Renal cortical epithelial cell (primary cell): ENCODE results near the gene BECN2. TPM values are rescaled to one million over a fixed set of nuclear protein-coding genes. Genes with fewer than 3 reads are reported as not detected.
A peak's percentile ranks its signal among the peaks of the same experiment; 100 is the strongest.

Experiments
- DNase-seq: peaks from one replicate; pipeline ENCODE4 v3.0.0-alpha.2; 2011; ENCODE audit warnings: low read depth
- total RNA-seq: library from RNA; depleted of rRNA; stranded (reverse); fragments of >200 nt; gene quantifications from 2 replicates; pipeline ENCODE4 v1.2.3, GENCODE V29; 2014

BECN2 gene
- total RNA-seq, 1 donor from 2014 or later: not detected

DNA sequence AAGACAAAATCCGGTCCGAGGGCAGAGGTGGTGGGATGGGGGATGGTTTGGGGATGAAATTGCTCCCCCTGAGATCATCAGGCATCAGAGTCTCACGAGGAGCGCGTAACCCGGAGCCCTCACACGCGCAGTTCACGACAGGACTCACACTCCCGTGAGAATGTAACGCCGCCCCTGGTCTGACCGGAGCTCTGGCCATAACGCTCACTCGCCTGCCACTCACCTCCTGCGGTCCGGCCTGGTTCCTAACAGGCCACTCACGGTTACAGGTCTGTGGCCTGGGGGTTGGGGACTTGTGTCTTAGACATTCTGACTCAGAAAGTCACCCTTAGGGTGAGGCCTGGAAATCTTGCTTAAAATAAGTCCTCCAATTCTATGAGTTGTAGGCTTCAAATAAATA, 21.5 kb downstream of the BECN2 start:
- DNase-seq: no peak

DNA sequence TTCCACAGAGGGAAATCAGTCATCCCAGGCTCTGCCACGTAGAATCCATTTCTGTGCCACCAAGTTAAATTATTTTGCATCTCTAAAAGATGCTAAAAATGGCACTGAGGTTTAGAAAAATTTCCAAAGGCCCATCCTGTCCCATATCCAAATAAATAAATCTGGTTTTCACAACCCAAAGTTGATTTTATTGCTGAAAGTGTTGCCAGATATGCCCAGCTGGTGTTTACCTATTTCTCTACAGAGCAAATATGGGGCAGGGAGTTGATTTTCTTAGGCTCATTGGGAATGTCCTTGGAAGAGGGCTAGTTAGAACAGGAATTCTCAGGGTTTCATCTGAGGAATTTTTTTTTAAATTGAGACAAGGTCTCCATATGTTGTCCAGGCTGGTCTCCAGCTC, 22.4 kb downstream of the BECN2 start:
- no peak for DNase-seq

DNA sequence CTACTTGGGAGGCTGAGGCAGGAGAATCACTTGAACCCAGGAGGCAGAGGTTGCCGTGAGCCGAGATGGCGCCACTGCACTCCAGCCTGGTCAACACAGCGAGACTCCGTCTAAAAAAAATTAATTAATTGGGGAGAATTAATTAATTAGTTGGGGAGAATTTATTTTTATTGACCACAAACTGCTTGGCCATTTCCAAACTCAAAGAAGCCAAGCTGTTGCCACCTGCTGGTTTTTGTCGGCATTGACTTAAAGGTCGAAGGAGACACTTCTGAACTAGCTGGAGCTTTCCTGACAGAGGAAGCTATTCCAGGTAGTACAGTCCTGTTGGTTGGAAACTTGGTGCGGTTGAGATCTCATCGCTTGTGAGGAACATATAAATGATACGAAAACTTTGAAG, 28.2 kb downstream of the BECN2 start:
- peak; percentile 55 for DNase-seq

DNA sequence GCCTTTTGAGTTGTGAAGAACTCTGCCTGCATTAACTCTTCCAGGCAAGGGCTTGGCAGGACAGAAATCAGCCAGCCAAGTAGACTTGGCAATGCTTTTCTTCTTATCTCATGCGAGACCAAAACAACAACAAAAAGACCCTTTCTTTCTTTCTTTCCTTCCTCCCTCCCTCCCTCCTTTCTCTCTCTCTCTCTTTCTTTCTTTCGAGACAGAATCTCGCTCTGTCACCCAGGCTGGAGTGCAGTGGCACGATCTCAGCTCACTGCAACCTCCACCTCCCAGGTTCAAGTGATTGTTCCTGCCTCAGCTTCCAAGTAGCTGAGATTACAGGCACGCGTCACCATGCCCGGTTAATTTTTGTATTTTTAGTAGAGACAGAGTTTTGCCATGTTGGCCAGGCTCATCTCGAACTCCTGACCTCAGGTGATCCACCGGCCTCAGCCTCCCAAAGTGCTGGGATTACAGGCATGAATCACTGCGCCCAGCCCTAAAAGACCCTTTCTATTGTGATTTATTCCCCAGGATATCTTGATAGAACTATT, 30.9 kb downstream of the BECN2 start:
- DNase-seq: peak; percentile 27

DNA sequence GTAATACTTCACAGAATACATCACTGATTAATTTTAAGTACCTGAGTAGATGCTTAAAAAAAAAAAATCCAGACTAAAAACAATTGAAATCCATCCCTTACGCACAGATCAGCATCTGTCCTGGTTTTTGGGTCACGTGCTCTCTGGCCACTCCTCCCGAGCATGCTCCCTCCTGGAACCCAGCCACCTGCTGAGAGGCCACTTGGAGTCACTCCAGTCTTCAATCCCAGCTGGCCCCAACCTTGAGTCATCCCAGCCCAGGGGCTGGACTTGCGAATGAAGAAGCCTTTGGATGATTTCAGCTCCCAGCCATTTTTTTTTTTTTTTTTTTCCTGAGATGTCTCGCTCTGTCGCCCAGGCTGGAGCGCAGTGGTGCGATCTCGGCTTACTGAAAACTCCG, 32.5 kb downstream of the BECN2 start:
- peak; percentile 90 for DNase-seq

DNA sequence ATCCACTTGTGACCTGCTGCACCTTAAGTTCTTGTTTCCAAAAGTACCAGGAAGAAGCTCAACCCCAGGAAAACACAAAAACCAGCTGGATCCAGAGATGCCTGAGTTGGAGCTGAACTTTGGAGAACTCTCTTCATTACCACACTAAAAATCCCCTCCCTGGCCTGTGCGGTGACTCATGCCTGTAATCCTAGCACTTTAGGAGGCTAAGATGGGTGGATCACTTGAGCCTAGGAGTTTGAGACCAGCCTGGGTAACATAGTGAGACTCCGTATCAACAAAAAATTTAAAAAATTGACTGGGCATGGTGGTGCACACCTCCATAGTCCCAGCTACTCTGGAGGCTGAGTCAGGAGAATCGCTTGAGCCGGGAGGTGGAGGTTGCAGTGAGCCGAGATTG, 35.2 kb downstream of the BECN2 start:
- DNase-seq: peak; percentile 78

DNA sequence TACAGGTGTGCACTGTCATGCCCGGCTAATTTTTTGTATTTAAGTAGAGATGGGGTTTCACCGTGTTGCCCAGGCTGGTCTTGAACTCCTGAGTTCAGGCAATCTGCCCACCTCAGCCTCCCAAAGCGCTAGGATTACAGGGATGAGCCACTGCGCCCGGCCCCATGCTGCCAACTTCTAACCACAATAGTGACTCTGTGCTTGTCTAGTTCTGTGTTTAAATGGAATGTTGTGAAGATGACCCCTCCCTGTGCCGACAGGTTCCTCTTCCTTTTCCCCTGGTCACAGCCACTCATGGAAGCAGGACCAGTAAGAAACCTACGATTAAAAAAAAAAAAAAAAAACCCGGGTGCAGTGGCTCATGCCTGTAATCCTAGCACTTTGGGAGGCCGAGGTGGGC, 36.6 kb downstream of the BECN2 start:
- no peak for DNase-seq

DNA sequence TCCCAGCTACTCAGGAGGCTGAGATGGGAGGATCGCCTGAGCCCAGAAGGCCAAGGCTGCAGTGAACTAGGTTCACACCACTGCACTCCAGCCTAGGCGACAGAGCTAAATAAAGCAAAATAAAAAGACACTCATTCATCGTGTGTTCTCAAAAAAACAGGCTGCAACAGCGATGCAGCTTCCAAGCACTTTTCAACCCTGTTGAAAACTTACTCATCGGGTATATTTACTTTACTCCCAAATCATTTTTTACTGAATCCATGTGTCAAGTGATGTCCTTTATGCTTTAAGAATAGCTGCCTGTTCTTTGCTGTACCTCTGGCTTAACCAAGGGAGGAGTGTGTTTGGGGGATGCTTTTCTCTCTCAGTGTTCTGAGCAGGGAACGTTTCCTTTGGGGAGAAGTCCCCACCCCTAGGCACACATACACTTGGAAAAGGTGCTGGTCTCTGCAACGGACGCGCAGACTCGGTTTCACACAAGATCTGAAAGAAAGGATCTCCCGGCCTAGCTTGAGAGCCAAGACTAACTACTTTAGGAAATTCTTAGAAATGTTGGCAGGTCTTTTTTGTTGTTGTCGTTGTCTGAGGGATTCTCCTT, 39.9 kb downstream of the BECN2 start:
- no peak for DNase-seq

DNA sequence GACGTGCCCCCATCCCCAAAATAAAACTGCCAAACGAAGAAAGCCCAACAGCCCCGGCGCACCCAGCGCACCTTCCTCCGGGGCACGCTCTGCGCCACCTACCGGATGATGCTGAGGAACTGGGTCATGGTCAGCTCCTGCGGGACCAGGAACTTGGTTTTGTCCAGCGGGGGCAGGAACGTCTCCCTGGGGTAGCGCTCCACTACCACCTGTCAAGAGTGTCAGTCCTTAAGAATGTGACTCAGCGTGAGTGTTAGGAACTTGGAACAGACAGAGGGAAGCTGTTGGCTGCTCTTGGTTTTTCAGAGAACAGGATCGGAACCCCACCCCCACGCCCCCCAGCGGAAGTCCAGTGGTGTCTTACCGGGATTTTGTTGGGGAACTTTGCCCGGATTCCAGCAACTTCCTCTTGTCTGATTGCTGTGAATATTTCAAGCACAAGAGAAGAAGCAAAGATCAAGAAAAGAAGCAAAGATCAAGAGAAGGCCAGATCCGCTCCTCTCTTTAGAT, 40.9 kb downstream of the BECN2 start:
- DNase-seq: peak; percentile 86

DNA sequence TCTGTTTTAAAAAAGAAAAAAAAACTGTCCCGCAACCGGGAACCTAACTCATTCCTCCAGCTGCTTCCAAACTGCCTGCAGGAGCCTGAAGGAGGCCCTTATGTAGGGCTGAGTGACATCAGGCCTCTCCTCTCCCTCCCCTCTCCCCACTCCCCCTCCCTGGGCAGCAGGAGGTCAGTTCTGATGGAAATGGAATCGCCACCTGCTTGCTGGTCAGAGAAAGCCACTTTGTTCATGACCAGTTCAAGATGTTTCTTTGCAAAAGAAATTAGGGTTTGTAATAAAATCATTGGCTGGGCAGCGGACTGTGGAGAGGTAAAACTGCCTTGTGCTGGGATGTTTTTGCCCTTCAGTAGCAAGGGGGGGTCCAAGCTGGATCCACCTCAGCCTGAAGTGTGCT, 41.5 kb downstream of the BECN2 start, which contains the start of gene MAP1LC3C:
Gene MAP1LC3C (minus strand): TSS at position 73 of the 400 bp plus-strand sequence. CDS start 90 bp downstream, outside the sequence.
- DNase-seq: peak; percentile 54

DNA sequence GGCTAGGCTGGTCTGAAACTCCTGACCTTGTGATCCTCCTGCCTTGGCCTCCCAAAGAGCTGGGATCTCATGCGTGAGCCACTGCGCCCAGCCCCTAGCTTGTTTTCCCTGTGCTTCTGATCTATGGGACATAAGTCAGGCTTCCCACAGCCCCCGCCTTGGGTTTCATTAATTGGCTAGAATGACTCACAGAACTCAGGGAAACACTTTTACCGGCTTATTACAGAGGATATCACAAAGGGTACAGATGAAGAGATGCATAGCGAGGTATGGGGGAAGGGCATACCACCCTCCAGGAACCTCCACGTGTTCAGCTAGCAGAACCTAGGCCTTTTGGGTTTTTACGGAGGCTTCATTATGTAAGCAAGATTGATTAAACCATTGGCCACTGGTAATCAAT, 42.9 kb downstream of the BECN2 start:
- no peak for DNase-seq

DNA sequence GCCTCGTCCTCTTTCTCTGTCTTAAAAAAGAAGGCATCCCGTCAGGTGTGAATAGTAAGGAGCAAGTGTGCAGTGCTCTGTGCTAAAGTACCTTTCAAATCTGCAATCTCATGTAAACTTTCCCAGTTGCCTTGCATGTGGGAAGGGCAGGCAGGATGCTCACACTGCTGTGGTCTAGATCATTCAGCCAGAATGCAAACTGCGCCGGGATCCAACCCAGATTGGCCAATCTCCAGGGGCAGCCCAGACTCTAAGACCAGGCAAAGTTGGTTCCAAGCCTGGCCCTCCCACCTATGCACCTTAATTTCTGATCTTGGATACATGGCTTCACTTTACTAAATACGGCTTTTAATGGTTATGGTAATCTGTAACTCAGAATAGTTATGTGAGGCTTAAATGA, 44.5 kb downstream of the BECN2 start:
- DNase-seq: no peak

DNA sequence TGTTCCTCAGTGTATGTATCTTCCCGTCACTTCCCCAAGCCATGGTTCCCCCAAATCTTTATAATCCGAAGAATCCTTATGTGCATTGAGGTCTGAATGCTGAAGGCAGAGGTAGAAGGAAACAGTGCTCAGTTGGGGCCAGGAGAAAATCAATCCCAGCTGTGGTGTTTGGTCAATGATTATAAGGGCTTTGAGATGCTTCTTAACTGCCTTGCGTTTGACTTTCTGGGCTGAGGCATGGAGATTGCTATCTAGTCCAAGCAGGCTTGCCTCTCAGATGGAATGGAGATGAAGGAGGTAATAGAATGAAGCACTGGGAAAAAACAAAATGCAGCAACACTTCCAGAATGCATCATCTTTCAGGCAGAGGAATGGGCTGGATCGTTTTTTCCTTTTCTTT, 44.9 kb downstream of the BECN2 start:
- no peak for DNase-seq

DNA sequence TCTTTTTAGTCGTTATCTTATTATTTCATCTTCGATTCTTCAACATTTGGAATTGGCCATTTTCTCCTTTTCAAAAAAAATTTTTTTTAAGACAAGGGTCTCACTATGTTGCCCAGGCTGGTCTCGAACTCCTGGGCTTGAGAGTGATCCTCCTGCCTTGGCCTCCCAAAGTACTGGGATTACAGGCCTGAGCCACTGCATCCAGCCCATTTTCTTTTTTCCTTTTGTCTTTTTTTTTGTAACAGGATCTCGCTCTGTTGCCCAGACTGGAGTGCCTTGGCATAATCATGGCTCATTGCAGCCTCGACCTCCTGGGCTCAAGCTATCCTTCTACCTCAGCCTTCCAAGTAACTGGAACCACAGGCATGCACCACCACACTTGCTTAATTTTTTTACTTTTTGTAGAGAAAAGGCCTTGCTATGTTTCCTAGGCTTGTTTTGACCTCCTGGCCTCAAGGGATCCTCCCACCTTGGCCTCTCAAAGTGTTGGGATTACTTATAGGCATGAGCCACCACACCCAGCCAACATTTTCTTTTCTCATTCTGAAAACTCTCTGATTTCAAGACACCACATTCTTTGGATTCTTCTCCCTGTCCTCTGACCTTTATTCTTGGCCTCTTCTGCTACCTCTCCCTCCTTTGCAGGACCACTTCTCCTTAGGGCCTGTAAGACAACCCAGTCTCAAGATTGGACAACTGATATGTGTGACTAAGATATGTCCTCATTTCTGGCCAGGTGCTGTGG, 47.4 kb downstream of the BECN2 start:
- DNase-seq: peak; percentile 18

DNA sequence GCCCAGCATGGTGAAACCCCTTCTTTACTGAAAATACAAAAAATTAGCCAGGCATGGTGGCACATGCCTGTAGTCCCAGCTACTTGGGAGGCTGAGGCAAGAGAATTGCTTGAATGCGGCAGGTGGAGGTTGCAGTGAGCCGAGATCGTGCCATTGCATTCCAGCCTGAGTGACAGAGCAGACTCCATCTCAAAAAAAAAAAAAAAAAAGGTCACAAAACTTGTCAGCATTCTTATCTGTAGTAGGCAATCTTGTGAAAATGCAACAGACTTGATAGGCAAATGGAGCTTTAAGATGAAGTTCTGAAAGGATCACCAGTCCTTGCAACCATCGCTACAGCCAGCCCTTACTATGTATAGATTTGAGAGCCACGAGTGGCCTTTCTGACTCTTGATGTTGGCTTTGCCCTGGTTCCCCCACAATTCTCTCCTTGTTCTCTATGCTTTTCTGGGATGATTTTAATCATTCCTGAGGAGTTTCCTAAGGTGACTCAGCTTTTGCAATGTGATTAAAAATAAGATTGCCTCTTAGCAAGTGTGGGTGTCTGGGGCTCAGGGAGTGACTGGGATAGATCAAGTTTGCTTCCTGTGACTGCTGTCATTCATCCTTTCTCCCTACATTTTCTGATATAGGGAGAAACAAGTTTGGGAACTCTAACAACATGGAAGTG, 48.4 kb downstream of the BECN2 start:
- no peak for DNase-seq

DNA sequence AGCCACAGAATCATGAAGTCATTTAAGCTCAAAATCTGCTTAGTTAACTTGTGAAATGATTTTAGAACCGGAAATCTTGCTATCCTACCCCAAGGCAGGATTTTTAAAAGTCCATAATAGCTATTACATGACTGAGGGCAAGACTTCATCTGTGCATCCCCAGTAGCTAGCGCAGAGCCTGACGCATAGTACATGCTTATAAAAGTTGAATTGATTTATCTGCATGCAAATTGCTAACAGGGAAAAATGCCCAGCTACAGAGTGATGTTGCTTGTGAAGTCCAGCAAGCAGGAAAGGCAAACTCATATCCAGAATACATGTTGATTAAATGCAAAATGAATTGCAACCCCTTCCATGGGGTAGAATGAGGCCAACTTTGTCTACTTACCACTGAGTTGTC, 49.4 kb downstream of the BECN2 start:
- no peak for DNase-seq

Other genes starting within 250 kb of the BECN2 start
- 1.8 and 7.5 TPM in 2 replicates for gene EXO1, start 109.6 kb upstream of the BECN2 start, total RNA-seq
- 1.2 and 1.7 TPM in 2 replicates for gene MAP1LC3C, start 41.3 kb downstream of the BECN2 start, total RNA-seq